Measurements from ENCODE around the gene GTF2F1.
"Not testable (repeated sequence)": the region's sequence is repeated elsewhere in the genome, so short reads cannot be mapped to it uniquely, and the experiment has no call there.

GTF2F1 gene

DNA sequence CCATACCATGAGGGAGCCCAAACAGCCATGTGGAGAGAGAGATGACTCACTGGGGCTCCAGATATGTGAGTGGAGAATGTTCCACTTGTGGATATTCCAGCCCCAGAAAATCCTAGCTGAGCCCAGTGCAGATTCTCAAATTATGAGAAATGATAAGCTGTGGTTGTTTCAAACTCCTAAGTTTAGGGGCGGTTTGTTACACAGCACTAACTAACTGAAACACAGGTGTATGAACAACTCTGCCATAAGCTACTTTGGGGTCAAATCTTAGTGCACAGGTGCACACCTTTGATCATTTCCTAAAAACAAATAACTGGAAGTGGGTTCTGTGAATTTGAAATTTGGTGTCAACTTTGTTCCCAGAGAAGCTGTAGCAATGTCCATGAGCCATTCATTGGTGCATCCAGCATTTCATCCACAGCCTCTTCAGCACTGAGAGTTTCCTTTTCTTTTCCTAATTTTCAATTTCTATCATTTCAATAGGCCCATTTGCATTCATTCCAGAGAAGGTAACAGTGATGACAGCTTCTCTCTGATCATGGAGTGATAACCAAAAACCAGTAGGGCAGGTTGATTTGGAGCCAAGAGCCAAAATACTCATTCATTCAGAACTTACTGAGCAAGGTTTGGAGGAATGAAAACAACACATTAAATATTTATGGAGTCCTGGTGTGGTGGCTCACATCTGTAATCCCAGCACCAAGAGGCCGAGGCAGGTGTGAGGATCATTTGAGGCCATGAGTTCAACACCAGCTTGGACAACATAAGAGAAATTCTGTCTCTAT lies 40.4 kb downstream of the GTF2F1 start:
- DNase-seq, result no peak

DNA sequence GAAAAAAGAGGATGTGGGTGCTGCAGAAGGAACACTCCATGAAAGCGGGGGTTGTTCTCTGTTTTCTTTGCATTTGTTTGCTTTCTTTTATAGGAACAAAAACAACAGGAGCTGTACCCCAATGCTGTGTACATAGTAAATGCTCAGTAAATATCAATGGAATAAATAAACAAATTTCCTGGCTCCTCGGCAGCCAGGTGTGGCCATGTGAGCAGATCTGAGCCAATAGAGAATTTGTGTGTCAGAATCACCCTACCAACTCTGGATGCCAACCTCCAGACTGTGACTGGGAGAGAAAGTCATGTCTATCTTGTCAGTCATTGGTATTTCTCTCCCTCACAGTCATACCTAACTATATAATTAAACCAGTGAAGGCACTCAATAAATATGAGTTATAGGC lies 42.3 kb downstream of the GTF2F1 start:
- DNase-seq, result no peak

DNA sequence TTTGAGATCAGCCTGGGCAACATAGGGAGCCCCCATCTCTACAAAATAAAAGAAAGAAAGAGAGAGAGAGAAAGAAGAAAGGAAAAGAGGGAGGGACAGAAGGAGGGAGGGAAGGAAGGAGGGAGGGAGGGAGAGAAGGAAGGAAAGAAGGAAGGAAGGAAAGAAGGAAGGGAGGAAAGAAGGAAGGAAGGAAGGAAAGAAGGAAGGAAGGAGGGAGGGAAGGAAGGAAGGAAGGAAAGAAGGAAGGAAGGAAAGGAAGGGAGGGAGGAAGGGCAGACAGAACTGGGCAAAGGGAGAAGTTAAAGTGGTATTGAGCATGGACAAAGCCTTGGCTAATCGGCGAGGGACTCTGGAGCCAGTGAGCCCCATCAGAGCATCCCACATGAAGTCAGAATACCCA lies 43.7 kb downstream of the GTF2F1 start:
- DNase-seq, result not testable (repeated sequence)

DNA sequence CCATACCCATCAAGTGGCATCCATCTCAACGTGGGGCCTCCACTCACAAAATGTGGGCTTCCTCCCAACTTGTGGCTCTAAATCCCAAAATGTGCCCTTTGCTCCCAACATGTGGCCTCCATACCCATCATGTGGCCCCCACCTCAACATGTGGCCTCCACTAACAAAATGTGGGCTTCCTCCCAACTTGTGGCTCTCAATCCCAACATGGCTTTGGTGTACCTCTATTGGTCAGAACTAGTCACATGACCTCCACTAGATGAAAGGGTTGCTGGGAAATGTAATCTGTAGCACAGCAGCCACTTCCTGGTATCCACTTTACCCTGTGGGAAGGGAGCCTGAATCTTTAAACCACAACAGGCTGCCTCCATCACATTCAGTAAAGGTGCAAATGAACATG lies 49.5 kb downstream of the GTF2F1 start:
- DNase-seq, result no peak

DNA sequence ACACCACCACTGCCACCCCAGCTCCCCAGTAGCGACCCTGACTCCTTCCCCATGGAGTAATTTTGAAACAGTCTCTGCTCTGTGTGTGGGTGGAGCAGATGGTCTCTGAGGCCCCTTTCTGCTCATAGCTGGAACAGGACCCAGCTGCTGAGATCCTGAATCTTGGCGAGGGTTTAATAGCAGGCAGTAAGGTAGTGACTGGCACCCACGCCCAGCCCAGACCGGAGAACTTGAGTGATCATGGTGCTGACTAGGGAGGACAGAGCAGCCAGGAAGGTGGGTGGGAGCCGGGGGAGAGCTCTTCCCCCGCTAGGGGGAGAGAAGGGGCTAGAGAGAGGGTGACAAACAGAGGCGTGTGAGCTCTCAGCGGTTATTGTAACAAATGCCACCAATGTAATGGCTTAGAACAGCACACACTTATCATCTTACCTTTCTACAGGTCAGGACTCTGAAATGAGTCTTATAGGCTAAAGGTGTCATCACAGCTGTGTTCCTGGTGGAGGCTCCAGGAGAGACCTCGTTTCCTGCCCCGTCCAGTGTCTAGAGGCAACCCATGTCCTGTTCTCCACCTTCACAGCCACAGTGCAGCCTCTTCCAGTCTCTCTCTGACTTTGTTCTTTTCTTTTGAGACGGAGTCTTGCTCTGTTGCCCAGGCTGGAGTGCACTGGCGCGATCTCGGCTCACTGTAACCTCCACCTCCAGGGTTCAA lies 52.3 kb downstream of the GTF2F1 start:
- no peak for DNase-seq

DNA sequence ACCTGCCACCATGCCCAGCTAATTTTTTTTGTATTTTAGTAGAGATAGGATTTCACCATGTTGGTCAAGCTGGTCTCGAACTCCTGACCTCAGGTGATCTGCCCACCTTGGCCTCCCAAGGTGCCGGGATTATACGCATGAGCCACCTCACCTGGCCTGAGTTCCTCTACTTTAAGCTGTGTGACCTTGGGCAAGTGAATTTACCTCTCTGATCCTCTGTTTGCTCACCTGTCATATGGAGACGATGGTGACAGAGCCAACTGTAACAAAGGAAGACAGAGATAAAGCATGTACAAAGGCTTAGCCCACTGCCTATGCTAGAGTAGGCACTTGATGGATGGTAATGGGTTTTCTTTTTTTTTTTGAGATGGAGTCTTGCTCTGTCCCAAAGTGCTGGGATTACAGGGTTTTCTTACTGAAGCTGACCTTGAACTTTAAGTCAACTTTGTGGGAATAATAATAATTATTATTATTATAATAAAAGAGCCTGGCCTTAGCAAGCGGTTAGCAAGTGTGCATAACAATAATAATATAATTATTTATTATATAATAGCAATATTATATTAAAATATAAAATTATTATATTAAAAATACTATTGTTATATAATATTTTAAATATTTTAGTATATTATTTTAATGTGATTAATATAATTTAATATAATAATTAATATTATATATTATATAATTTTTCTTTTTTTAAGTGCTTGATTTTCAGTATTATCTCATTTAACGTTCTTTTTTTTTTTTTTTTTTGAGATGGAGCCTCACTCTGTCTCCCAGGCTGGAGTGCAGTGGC lies 58.3 kb downstream of the GTF2F1 start:
- no peak for DNase-seq

DNA sequence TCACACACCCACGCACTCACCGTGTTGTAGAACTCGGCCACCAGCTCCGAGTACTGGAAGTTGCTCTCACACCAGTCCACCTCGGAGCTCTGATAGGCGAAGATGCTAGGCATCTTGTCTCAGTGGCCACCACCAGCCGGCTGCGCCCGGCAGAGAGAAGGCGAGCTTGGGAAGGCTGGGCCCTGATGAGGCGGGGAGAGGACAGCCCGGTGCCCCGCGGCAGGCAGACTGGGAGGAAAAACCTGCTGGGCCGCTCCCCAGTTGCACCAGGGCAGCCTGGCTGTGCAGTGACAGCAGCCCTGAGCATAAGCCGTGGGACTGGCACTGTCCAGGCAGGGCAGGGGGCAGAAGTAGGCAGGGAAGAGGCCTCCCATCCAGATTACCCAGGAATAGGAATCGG lies 59.5 kb downstream of the GTF2F1 start, which contains the start of gene ACER1:
Gene ACER1, minus strand, starts transcription at position 174 of the 400 bp plus-strand sequence. Its CDS starts 61 bp downstream, at position 113.
- no peak for DNase-seq
